ENCODE data around the gene USP34.

The USP34 gene

DNA sequence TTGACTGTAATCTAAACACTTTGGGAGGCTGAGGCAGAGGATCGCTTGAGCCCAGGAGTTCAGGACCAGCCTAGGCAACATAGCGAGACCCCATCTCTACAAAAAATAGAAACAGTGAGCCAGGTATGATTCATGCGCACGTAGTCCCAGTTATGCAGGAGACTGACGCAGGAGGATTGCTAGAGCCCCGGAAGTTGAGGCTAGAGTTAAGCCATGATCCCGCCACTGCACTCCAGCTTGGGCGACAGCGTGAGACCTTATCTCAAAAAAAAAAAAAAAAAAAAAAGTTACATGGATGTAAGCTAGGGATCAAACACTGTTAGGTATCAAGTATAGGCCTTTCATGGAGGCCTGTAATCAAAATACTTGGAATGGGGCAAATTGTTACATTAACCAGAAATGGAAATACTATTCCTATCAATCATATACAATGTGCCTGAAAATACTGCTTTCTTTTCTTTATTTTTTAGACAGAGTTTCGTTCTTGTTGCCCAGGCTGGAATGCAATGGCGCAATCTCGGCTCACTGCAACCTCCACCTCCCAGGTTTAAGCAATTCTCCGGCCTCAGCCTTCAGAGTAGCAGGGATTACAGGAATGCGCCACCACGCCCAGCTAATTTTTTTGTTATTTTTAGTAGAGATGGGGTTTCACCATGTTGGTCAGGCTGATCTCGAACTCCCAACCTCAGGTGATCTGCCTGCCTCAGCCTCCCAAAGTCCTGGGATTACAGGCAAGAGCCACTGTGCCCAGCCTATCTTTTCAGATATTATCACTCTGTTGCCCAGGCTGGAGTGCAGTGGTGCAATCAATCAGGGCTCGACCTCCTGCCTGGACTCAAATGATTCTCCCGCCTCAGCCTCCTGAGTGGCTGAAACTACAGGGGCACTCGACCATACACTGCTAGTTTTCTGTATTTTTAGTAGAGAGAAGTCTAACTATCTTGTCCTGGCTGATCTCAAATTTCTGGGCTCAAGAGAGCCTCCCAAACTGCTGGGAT, 40.1 kb upstream of the USP34 start:
- peaks cover 37% of the 10 kb centered on the region; the same call in 1 of the 2 replicates for H3K36me3 ChIP-seq (ENCODE audit: low read length)
- peaks cover 7% of the 10 kb centered on the region; the same call in 1 of the 2 replicates for H3F3A ChIP-seq (ENCODE audit: insufficient read depth)
- peaks cover 100% of the 10 kb centered on the region for H3K79me2 ChIP-seq (ENCODE audit: insufficient read depth, low read length)
- peaks cover 43% of the 10 kb centered on the region for H4K20me1 ChIP-seq (ENCODE audit: low read depth, low read length)
- H2AFZ ChIP-seq (ENCODE audit: low read depth, low read length, severe bottlenecking), result no peak overlapping the region
- no peak overlapping the region for H3K4me2 ChIP-seq (ENCODE audit: low read depth, low read length, poor library complexity, severe bottlenecking)
- no peak overlapping the region for H3K27ac ChIP-seq (ENCODE audit: low read depth, low read length)
- no peaks in the 10 kb centered on the region for H3K9me2 ChIP-seq (replicated peaks; ENCODE audit: insufficient read depth, low read length)
- no peak overlapping the region for H3K9ac ChIP-seq (ENCODE audit: low read length)
- TF ChIP-seq, protein P1, sequence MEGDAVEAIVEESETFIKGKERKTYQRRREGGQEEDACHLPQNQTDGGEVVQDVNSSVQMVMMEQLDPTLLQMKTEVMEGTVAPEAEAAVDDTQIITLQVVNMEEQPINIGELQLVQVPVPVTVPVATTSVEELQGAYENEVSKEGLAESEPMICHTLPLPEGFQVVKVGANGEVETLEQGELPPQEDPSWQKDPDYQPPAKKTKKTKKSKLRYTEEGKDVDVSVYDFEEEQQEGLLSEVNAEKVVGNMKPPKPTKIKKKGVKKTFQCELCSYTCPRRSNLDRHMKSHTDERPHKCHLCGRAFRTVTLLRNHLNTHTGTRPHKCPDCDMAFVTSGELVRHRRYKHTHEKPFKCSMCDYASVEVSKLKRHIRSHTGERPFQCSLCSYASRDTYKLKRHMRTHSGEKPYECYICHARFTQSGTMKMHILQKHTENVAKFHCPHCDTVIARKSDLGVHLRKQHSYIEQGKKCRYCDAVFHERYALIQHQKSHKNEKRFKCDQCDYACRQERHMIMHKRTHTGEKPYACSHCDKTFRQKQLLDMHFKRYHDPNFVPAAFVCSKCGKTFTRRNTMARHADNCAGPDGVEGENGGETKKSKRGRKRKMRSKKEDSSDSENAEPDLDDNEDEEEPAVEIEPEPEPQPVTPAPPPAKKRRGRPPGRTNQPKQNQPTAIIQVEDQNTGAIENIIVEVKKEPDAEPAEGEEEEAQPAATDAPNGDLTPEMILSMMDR (IDR thresholded peaks at IDR 0.05; ENCODE audit: insufficient read depth, low read length, poor library complexity, severe bottlenecking), result no peak
- TF ChIP-seq EZH2phosphoT487 (conservative IDR thresholded peaks at IDR 0.05; ENCODE audit: low read length), result no peak
- no peaks in the 10 kb centered on the region for H3K9me3 ChIP-seq (ENCODE audit: insufficient read depth, low read length)
- H3K4me3 ChIP-seq (ENCODE audit: insufficient read depth, low read length, poor library complexity, severe bottlenecking), result no peak overlapping the region
- H3K27me3 ChIP-seq (ENCODE audit: low read length), result no peaks in the 10 kb centered on the region

DNA sequence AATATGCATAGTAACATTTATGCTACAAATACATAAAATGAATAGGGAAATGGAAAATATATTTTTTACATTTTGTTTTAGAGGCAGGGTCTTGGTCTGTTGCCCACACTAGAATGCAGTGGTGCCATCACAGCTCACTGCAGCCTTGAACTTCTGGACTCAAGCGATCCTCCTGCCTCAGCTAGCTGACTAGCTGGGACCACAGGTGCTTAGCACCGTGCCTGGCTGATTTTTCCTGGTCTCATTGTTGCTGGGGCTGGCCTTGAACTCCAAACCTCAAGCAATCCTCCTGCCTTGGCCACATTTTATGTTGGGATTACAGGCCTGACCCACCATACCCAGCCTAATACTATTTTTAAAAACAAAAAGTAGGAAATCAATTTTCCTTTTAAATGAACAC, 34.1 kb upstream of the USP34 start:
- Histone ChIP-seq H3K79me2 (ENCODE audit: insufficient read depth, low read length) (peaks cover 86% of the 10 kb centered on the region), H3K36me3 (ENCODE audit: low read length) (peaks cover 48% of the 10 kb centered on the region)

DNA sequence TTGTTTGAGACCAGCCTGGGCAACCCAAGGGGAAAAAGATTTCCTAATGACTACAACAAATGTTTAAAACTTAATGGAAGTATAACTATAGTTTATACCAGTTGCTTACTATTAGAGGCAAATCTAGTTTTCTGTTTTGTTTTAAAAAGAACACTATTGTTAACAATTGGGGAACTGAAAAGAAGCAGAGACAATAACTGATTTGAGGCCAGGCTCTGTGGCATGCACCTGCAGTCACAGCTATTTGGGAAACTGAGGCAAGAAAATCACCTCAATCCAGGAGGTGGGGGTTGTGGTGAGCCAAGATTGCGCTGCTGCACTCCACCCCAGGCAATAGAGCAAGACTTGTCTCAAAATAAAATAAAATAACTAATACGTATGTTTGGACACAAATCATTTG, 28.2 kb upstream of the USP34 start:
- Histone ChIP-seq H3K36me3 (ENCODE audit: low read length) (peaks cover 78% of the 10 kb centered on the region), H3K9me3 (ENCODE audit: insufficient read depth, low read length) (no peaks in the 10 kb centered on the region), H3K9ac (ENCODE audit: low read length) (no peak overlapping the region), H3K27ac (ENCODE audit: low read depth, low read length) (no peak overlapping the region), H3K79me2 (ENCODE audit: insufficient read depth, low read length) (peaks cover 60% of the 10 kb centered on the region), H3K4me2 (ENCODE audit: low read depth, low read length, poor library complexity, severe bottlenecking) (no peak overlapping the region), H3K4me3 (ENCODE audit: insufficient read depth, low read length, poor library complexity, severe bottlenecking) (no peak overlapping the region), H3K27me3 (ENCODE audit: low read length) (no peaks in the 10 kb centered on the region), H2AFZ (ENCODE audit: low read depth, low read length, severe bottlenecking) (no peak overlapping the region), H3F3A (ENCODE audit: insufficient read depth) (peaks cover 20% of the 10 kb centered on the region; the same call in 1 of the 2 replicates), H4K20me1 (ENCODE audit: low read depth, low read length) (peaks cover 13% of the 10 kb centered on the region), H3K9me2 (replicated peaks; ENCODE audit: insufficient read depth, low read length) (no peaks in the 10 kb centered on the region)
- TF ChIP-seq EZH2phosphoT487 (conservative IDR thresholded peaks at IDR 0.05; ENCODE audit: low read length), result no peak
- TF ChIP-seq, protein P1 (IDR thresholded peaks at IDR 0.05; ENCODE audit: insufficient read depth, low read length, poor library complexity, severe bottlenecking), result no peak

More for the DNA sequence above, 34.1 kb upstream of the USP34 start:
- H3K4me3 ChIP-seq (ENCODE audit: insufficient read depth, low read length, poor library complexity, severe bottlenecking), result no peak overlapping the region
- peaks cover 10% of the 10 kb centered on the region; the same call in 1 of the 2 replicates for H3F3A ChIP-seq (ENCODE audit: insufficient read depth)
- no peak overlapping the region for H3K27ac ChIP-seq (ENCODE audit: low read depth, low read length)
- no peaks in the 10 kb centered on the region for H3K27me3 ChIP-seq (ENCODE audit: low read length)
- no peaks in the 10 kb centered on the region for H3K9me3 ChIP-seq (ENCODE audit: insufficient read depth, low read length)
- H3K4me2 ChIP-seq (ENCODE audit: low read depth, low read length, poor library complexity, severe bottlenecking), result no peak overlapping the region
- TF ChIP-seq EZH2phosphoT487 (conservative IDR thresholded peaks at IDR 0.05; ENCODE audit: low read length), result no peak
- TF ChIP-seq, protein P1 (IDR thresholded peaks at IDR 0.05; ENCODE audit: insufficient read depth, low read length, poor library complexity, severe bottlenecking), result no peak
- peaks cover 36% of the 10 kb centered on the region for H4K20me1 ChIP-seq (ENCODE audit: low read depth, low read length)
- H3K9me2 ChIP-seq (replicated peaks; ENCODE audit: insufficient read depth, low read length), result no peaks in the 10 kb centered on the region
- H2AFZ ChIP-seq (ENCODE audit: low read depth, low read length, severe bottlenecking), result no peak overlapping the region
- H3K9ac ChIP-seq (ENCODE audit: low read length), result no peak overlapping the region

Data from SU-DHL-6 (cell line).